PC-3 (cell line): ENCODE results near the gene CAPG. TPM values are rescaled to one million over a fixed set of nuclear protein-coding genes. Genes with fewer than 3 reads are reported as not detected.

Source experiments
- ATAC-seq: fragments of 200-7000 bp; cut with Tn5 transposase; 2 replicates; pipeline ENCODE4 v1.9.1; 2020; ENCODE audit warnings: mild to moderate bottlenecking, moderate library complexity
- BruUV-seq: library from RNA; stranded (reverse); fragments of 400-500 nt; replicated peaks from 2 replicates; lab custom pipeline; 2021; lab: Mats Ljungman, UMichigan
- CTCF ChIA-PET: fragments of 300-600 bp; sonication (Branson Sonifier 250); formaldehyde crosslinking; loops from one replicate; lab custom pipeline; 2022; ENCODE audit warnings: antibody characterized with exemption; lab: Charles Lee
- POLR2A ChIA-PET: fragments of 300-600 bp; sonication (Branson Sonifier 250); formaldehyde crosslinking; loops from one replicate; lab custom pipeline; 2022; ENCODE audit warnings: antibody characterized with exemption; ENCODE audit not compliant: unreplicated experiment; lab: Charles Lee
- DNase-seq: peaks from one replicate; pipeline ENCODE4 v3.0.0-alpha.2; 2015
- H2AFZ ChIP-seq: fragments of 300-600 bp; sonication (generic); 2 replicates; pipeline ENCODE4 v1.6.0; 2016; ENCODE audit warnings: antibody characterized with exemption, low read length
- H3F3A ChIP-seq: fragments of 300-600 bp; sonication (generic); one replicate; pipeline ENCODE4 v1.6.0; 2017; ENCODE audit warnings: antibody characterized with exemption, low read length, control low read depth, mild to moderate bottlenecking; ENCODE audit not compliant: unreplicated experiment
- H3K27ac ChIP-seq: fragments of 300-600 bp; sonication (generic); 2 replicates; pipeline ENCODE4 v1.5.1; 2016; ENCODE audit warnings: mild to moderate bottlenecking, low read length
- H3K27me3 ChIP-seq: fragments of 300-600 bp; sonication (generic); 2 replicates; pipeline ENCODE4 v1.6.1; 2016; ENCODE audit warnings: low read length, mixed read lengths
- H3K36me3 ChIP-seq: fragments of 300-600 bp; sonication (generic); 2 replicates; pipeline ENCODE4 v1.6.1; 2016; ENCODE audit warnings: low read depth, mixed run types, low read length, mixed read lengths
- H3K4me1 ChIP-seq: fragments of 300-600 bp; sonication (generic); 2 replicates; pipeline ENCODE4 v1.5.1; 2016; ENCODE audit warnings: low read length; ENCODE audit not compliant: insufficient read depth
- H3K4me2 ChIP-seq: fragments of 300-600 bp; sonication (generic); 2 replicates; pipeline ENCODE4 v1.6.0; 2016; ENCODE audit warnings: low read length
- H3K4me3 ChIP-seq: fragments of 300-600 bp; sonication (generic); 2 replicates; pipeline ENCODE4 v1.5.1; 2016; ENCODE audit warnings: mild to moderate bottlenecking, low read length, mixed read lengths
- H3K79me2 ChIP-seq: fragments of 300-600 bp; sonication (generic); 2 replicates; pipeline ENCODE4 v1.6.1; 2017; ENCODE audit warnings: low read length, mixed read lengths
- H3K9ac ChIP-seq: fragments of 300-600 bp; sonication (generic); 2 replicates; pipeline ENCODE4 v1.6.0; 2016; ENCODE audit warnings: mild to moderate bottlenecking, low read length
- H3K9me2 ChIP-seq: fragments of 300-600 bp; sonication (generic); replicated peaks from 2 replicates; pipeline ENCODE4 v1.6.1; 2016; ENCODE audit warnings: mixed run types, low read length, mixed read lengths
- H3K9me3 ChIP-seq: fragments of 300-600 bp; sonication (generic); 2 replicates; pipeline ENCODE4 v1.6.1; 2016; ENCODE audit warnings: low read length, mixed read lengths
- H4K20me1 ChIP-seq: fragments of 300-600 bp; sonication (generic); 2 replicates; pipeline ENCODE4 v1.6.1; 2016; ENCODE audit warnings: low read length, mixed read lengths
- EZH2 ChIP-seq: fragments of 300-600 bp; sonication (generic); IDR thresholded peaks from one replicate; pipeline ENCODE4 v1.6.1; 2017; ENCODE audit warnings: antibody characterized with exemption, mild to moderate bottlenecking, low read length; ENCODE audit not compliant: unreplicated experiment
- EZH2phosphoT487 ChIP-seq: fragments of 300-600 bp; sonication (generic); IDR thresholded peaks from 2 replicates; pipeline ENCODE4 v1.6.1; 2018; ENCODE audit warnings: mild to moderate bottlenecking, antibody characterized with exemption, low read length, borderline replicate concordance
- intact Hi-C: fragments of 100-400 bp; cut with micrococcal nuclease; formaldehyde crosslinking; loops from 2 replicates; pipeline ENCODE4 v1.9.0; 2023
- total RNA-seq: library from RNA; depleted of rRNA; stranded (reverse); fragments of >200 nt; gene quantifications from 2 replicates; pipeline ENCODE4 v1.2.3, GENCODE V29; 2014
- TF ChIP-seq, protein P1 (sequence below): fragments of 300-600 bp; sonication (generic); conservative IDR thresholded peaks from 2 replicates; pipeline ENCODE4 v1.5.1; 2017; ENCODE audit warnings: antibody characterized with exemption, low read depth, mild to moderate bottlenecking, low read length

CAPG gene
- total RNA-seq, 1 experiment from 2014 or later, result 221 TPM

DNA sequence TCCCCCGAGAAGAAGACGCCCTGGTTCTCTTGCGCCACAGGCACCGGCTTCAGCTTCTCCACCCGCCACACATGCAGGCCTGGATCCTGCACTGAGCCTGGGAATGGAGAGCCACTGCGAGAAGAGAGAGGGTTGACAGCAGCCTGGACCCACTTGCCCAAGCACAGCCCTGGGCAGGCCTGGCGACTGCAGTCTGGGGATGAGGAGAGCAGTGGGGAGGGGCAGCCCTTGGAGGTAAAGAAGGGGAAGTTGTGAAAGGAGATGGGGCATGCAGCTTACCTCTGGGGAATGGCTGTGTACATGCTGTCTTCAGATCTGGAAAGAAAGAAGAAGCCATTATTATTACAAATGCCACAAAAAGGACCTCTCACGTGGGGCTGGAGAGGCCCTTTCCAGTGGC is 8.3 kb downstream of the CAPG start:
- peaks cover 8% of the 10 kb centered on the region; the same call in 1 of the 2 replicates for H3K79me2 ChIP-seq
- H2AFZ ChIP-seq, result no peak overlapping the region
- no peak overlapping the region for H3K27ac ChIP-seq
- DNase-seq, result no peak
- BruUV-seq, result no TSS peak
- ATAC-seq, result no peak
- ChIA-PET CTCF (no interaction called here), POLR2A (no interaction called here)
- H3K27me3 ChIP-seq, result no peaks in the 10 kb centered on the region
- no peak overlapping the region for H3K9ac ChIP-seq
- no peaks in the 10 kb centered on the region for H3K9me2 ChIP-seq
- H3K36me3 ChIP-seq, result no peaks in the 10 kb centered on the region; the same call in 1 of the 2 replicates
- TF ChIP-seq EZH2 (no peak), EZH2phosphoT487 (no peak)
- TF ChIP-seq, protein P1, sequence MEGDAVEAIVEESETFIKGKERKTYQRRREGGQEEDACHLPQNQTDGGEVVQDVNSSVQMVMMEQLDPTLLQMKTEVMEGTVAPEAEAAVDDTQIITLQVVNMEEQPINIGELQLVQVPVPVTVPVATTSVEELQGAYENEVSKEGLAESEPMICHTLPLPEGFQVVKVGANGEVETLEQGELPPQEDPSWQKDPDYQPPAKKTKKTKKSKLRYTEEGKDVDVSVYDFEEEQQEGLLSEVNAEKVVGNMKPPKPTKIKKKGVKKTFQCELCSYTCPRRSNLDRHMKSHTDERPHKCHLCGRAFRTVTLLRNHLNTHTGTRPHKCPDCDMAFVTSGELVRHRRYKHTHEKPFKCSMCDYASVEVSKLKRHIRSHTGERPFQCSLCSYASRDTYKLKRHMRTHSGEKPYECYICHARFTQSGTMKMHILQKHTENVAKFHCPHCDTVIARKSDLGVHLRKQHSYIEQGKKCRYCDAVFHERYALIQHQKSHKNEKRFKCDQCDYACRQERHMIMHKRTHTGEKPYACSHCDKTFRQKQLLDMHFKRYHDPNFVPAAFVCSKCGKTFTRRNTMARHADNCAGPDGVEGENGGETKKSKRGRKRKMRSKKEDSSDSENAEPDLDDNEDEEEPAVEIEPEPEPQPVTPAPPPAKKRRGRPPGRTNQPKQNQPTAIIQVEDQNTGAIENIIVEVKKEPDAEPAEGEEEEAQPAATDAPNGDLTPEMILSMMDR, result no peak
- 0 out of 2 replicates have a peak, but pooled peaks cover 5% of the 10 kb centered on the region for H3K9me3 ChIP-seq
- H3K4me1 ChIP-seq, result peaks cover 9% of the 10 kb centered on the region
- no peak overlapping the region for H3K4me3 ChIP-seq
- intact Hi-C loops, result no loop called here
- no peaks in the 10 kb centered on the region for H4K20me1 ChIP-seq
- H3K4me2 ChIP-seq, result no peak overlapping the region
- H3F3A ChIP-seq, result no peaks in the 10 kb centered on the region

DNA sequence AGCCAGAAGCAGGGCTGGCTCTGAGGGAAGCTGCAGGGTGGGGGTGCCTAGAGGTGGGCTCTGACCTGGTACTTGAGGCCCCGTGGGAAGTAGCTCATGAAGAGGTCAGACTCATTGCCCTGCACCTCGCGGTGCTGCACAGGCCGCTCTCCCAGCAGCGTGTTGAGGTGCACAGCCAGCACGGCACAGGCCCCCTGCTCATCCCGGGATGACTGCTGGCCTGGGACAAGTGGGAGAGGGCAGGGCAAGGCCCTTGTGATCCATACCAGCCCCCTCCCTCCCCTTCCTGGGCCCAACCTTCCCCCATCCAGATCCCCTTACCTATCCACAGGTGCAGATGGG is 8.7 kb downstream of the CAPG start:
- H3K4me3 ChIP-seq, result no peak overlapping the region
- H3K27me3 ChIP-seq, result no peaks in the 10 kb centered on the region
- H3K27ac ChIP-seq, result no peak overlapping the region
- POLR2A ChIA-PET, result no interaction called here
- no peaks in the 10 kb centered on the region for H4K20me1 ChIP-seq
- peaks cover 8% of the 10 kb centered on the region; the same call in 1 of the 2 replicates for H3K79me2 ChIP-seq
- H3K9me2 ChIP-seq, result no peaks in the 10 kb centered on the region
- DNase-seq (no peak), ATAC-seq (no peak)
- TF ChIP-seq, protein P1, result no peak
- TF ChIP-seq EZH2 (no peak), EZH2phosphoT487 (no peak)
- no peak overlapping the region for H3K9ac ChIP-seq
- TSS peak; percentile 40 for BruUV-seq
- H3F3A ChIP-seq, result no peaks in the 10 kb centered on the region
- CTCF ChIA-PET, result no interaction called here
- no peak overlapping the region for H2AFZ ChIP-seq
- H3K4me2 ChIP-seq, result no peak overlapping the region
- H3K36me3 ChIP-seq, result no peaks in the 10 kb centered on the region; the same call in 1 of the 2 replicates
- H3K9me3 ChIP-seq, result 0 out of 2 replicates have a peak, but pooled peaks cover 5% of the 10 kb centered on the region
- peaks cover 13% of the 10 kb centered on the region for H3K4me1 ChIP-seq
- intact Hi-C loops, result no loop called here

DNA sequence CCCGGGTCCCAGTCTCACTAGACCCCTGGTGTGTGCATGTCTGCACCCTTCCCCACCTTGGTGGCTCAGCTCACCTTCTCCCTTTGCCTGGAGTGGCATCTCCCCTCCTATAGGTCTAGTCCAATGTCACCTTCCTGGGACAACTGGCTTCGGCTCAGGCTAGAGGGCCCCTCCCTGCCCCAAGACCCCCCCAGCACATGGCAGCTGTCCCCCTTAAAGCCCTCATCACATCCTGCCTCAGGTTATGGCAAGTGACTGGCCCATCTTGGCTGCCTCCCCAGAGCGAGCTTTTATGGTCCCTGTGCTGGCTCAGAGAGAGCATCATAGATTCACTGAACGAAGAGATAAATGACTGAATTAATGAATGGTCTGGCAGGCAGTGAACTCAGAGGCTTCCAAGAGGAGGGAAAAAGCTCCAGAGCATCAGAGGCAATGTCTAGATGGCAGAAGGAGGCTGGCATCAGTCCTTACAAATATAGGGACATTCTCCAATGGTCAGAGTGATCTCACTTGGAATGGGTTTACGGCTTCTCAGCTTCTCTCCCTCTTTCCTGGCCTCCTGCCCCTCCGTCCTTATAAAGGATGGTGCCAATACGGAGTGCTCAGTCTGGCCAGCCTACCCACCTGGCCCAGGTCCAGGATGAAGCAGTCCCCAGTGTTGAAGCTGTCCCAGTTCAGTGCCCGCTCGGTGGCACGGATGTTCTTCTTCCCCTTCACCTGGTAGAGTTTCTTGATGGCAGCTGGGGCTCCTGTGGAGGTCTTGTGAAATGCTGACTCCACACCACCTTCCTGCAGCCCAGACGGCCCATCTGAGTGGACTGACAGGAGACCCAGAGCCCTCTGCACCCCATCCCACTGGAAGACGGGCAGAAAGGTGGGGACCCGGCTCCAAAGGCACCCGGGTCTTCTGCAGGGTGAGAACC is 9.4 kb downstream of the CAPG start:
- Histone ChIP-seq H3K27ac (no peak overlapping the region), H3K4me1 (peaks cover 19% of the 10 kb centered on the region), H3K4me2 (no peak overlapping the region), H3F3A (no peaks in the 10 kb centered on the region), H3K79me2 (0 out of 2 replicates have a peak, but pooled peaks cover 8% of the 10 kb centered on the region), H3K36me3 (no peaks in the 10 kb centered on the region; the same call in 1 of the 2 replicates), H3K9me2 (no peaks in the 10 kb centered on the region), H3K9ac (no peak overlapping the region), H3K27me3 (no peaks in the 10 kb centered on the region), H2AFZ (no peak overlapping the region), H3K9me3 (0 out of 2 replicates have a peak, but pooled peaks cover 5% of the 10 kb centered on the region), H4K20me1 (no peaks in the 10 kb centered on the region), H3K4me3 (no peak overlapping the region)
- TF ChIP-seq, protein P1, result no peak
- no peak for TF ChIP-seq EZH2phosphoT487
- no peak for TF ChIP-seq EZH2
- ATAC-seq (no peak), DNase-seq (no peak)
- intact Hi-C loops, result no loop called here
- ChIA-PET CTCF (no interaction called here), POLR2A (no interaction called here)
- BruUV-seq, result no TSS peak
